GM23248 (cell line): ENCODE measurements around the gene VSX1.

Source experiments
- EZH2 ChIP-seq: fragments of 200-600 bp; sonication (generic); IDR thresholded peaks from 2 replicates; pipeline ENCODE4 v1.6.1; 2018; ENCODE audit warnings: antibody characterized with exemption, mild to moderate bottlenecking; ENCODE audit not compliant: insufficient read depth, poor library complexity, severe bottlenecking
- EZH2phosphoT487 ChIP-seq: fragments of 200-600 bp; sonication (generic); IDR thresholded peaks from 2 replicates; pipeline ENCODE4 v1.6.1; 2018; ENCODE audit warnings: antibody characterized with exemption, moderate library complexity, mild to moderate bottlenecking, low read depth; ENCODE audit not compliant: insufficient read depth

- TF ChIP-seq EZH2phosphoT487 (no peak), EZH2 (no peak)
Measured at GRCh38 chr20:25053255-25054031, 28.5 kb downstream of the VSX1 start.
